ENCODE results near the gene ADGRL3.
"Not testable (repeated sequence)": the region's sequence is repeated elsewhere in the genome, so short reads cannot be mapped to it uniquely, and the experiment has no call there.

Gene ADGRL3

GRCh38 chr4:61204353-61205060, 4.4 kb downstream of the ADGRL3 start:
- H3K4me3 ChIP-seq (ENCODE audit: low read depth, low read length), result no peak overlapping the region

- H3K4me3 ChIP-seq (ENCODE audit: low read depth, low read length), result no peak overlapping the region
Measured at GRCh38 chr4:61205066-61205465, 4.9 kb downstream of the ADGRL3 start.

- not testable (repeated sequence) for H3K4me3 ChIP-seq (ENCODE audit: low read depth, low read length)
Measured at GRCh38 chr4:61207156-61207555, 7.0 kb downstream of the ADGRL3 start.

- no peak overlapping the region for H3K4me3 ChIP-seq (ENCODE audit: low read depth, low read length)
Measured at GRCh38 chr4:61210186-61210939, 10.2 kb downstream of the ADGRL3 start.

- H3K4me3 ChIP-seq (ENCODE audit: low read depth, low read length), result no peak overlapping the region
Measured at GRCh38 chr4:61211781-61212180, 11.7 kb downstream of the ADGRL3 start.

GRCh38 chr4:61212788-61213187, 12.7 kb downstream of the ADGRL3 start:
- H3K4me3 ChIP-seq (ENCODE audit: low read depth, low read length), result no peak overlapping the region

- H3K4me3 ChIP-seq (ENCODE audit: low read depth, low read length), result no peak overlapping the region
Measured at GRCh38 chr4:61214680-61215079, 14.6 kb downstream of the ADGRL3 start.

- no peak overlapping the region for H3K4me3 ChIP-seq (ENCODE audit: low read depth, low read length)
Measured at GRCh38 chr4:61217222-61217621, 17.1 kb downstream of the ADGRL3 start.

GRCh38 chr4:61220556-61220955, 20.4 kb downstream of the ADGRL3 start:
- no peak overlapping the region for H3K4me3 ChIP-seq (ENCODE audit: low read depth, low read length)

- no peak overlapping the region for H3K4me3 ChIP-seq (ENCODE audit: low read depth, low read length)
Measured at GRCh38 chr4:61223385-61223784, 23.3 kb downstream of the ADGRL3 start.

GRCh38 chr4:61224573-61224972, 24.4 kb downstream of the ADGRL3 start:
- H3K4me3 ChIP-seq (ENCODE audit: low read depth, low read length), result no peak overlapping the region

- H3K4me3 ChIP-seq (ENCODE audit: low read depth, low read length), result no peak overlapping the region
Measured at GRCh38 chr4:61225656-61226055, 25.5 kb downstream of the ADGRL3 start.

GRCh38 chr4:61231421-61231820, 31.3 kb downstream of the ADGRL3 start:
- no peak overlapping the region for H3K4me3 ChIP-seq (ENCODE audit: low read depth, low read length)

- H3K4me3 ChIP-seq (ENCODE audit: low read depth, low read length), result no peak overlapping the region
Measured at GRCh38 chr4:61239250-61239649, 39.1 kb downstream of the ADGRL3 start.

- H3K4me3 ChIP-seq (ENCODE audit: low read depth, low read length), result no peak overlapping the region
Measured at GRCh38 chr4:61243962-61244361, 43.8 kb downstream of the ADGRL3 start.

GRCh38 chr4:61245069-61245714, 45.1 kb downstream of the ADGRL3 start:
- H3K4me3 ChIP-seq (ENCODE audit: low read depth, low read length), result no peak overlapping the region

- no peak overlapping the region for H3K4me3 ChIP-seq (ENCODE audit: low read depth, low read length)
Measured at GRCh38 chr4:61246034-61246433, 45.9 kb downstream of the ADGRL3 start.

GRCh38 chr4:61248705-61249104, 48.6 kb downstream of the ADGRL3 start:
- no peak overlapping the region for H3K4me3 ChIP-seq (ENCODE audit: low read depth, low read length)

- no peak overlapping the region for H3K4me3 ChIP-seq (ENCODE audit: low read depth, low read length)
Measured at GRCh38 chr4:61251129-61251528, 51.0 kb downstream of the ADGRL3 start.

- H3K4me3 ChIP-seq (ENCODE audit: low read depth, low read length), result no peak overlapping the region
Measured at GRCh38 chr4:61254406-61254805, 54.3 kb downstream of the ADGRL3 start.

- no peak overlapping the region for H3K4me3 ChIP-seq (ENCODE audit: low read depth, low read length)
Measured at GRCh38 chr4:61273233-61273632, 73.1 kb downstream of the ADGRL3 start.

- H3K4me3 ChIP-seq (ENCODE audit: low read depth, low read length), result no peak overlapping the region
Measured at GRCh38 chr4:61274286-61274685, 74.2 kb downstream of the ADGRL3 start.

Measured in iPS-11a (cell line).